Measurements from ENCODE around the gene DAPK2. TPM values are rescaled to one million over a fixed set of nuclear protein-coding genes. Genes with fewer than 3 reads are reported as not detected.
A peak's percentile ranks its signal among the peaks of the same experiment; 100 is the strongest.
"Not testable (repeated sequence)": the region's sequence is repeated elsewhere in the genome, so short reads cannot be mapped to it uniquely, and the experiment has no call there.

DAPK2 gene
- total and polyA plus RNA-seq, 8 donors, result 18.3 to 59.3 (median 24.2) TPM

DNA sequence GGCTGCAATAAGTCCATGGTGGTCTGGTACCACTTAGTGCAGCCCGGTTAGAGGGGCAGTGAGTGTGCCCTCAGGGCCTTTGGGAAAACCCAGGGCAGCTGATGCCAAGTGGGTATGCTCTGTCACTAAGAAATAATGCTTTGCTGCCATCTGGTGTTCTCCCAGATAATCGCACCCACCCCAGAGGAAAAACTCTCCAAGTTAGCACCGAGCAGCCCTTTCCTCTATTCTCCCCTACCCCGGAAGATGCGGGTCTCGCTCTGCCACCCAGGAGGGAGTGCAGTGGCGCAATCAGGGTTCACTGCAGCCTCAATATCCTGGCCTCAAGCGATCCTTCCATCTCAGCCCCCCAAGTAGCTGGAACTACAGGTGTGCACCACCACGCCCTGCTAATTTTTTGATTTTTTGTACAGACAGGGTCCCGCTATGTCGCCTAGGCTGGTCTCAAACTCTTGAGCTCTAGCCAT lies 21.3 kb upstream of the DAPK2 start:
- DNase-seq (peak in 2 of 4 donors; percentile 55 to 72), ATAC-seq (peak; percentile 83)
- H3K4me3 ChIP-seq, result no peak overlapping the region
- intact Hi-C loops (cut with DNase I), result no loop called here
- no peak overlapping the region for H3K27ac ChIP-seq
- TF ChIP-seq, protein P1, sequence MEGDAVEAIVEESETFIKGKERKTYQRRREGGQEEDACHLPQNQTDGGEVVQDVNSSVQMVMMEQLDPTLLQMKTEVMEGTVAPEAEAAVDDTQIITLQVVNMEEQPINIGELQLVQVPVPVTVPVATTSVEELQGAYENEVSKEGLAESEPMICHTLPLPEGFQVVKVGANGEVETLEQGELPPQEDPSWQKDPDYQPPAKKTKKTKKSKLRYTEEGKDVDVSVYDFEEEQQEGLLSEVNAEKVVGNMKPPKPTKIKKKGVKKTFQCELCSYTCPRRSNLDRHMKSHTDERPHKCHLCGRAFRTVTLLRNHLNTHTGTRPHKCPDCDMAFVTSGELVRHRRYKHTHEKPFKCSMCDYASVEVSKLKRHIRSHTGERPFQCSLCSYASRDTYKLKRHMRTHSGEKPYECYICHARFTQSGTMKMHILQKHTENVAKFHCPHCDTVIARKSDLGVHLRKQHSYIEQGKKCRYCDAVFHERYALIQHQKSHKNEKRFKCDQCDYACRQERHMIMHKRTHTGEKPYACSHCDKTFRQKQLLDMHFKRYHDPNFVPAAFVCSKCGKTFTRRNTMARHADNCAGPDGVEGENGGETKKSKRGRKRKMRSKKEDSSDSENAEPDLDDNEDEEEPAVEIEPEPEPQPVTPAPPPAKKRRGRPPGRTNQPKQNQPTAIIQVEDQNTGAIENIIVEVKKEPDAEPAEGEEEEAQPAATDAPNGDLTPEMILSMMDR (IDR thresholded peaks at IDR 0.05), result peak; percentile 82 to 88
- H3K9me3 ChIP-seq, result no peaks in the 10 kb centered on the region
- H3K36me3 ChIP-seq, result peaks cover 0 to 16% of the 10 kb centered on the region in 2 donors
- no peaks in the 10 kb centered on the region for H3K27me3 ChIP-seq
- H3K4me1 ChIP-seq, result peaks cover 17 to 46% of the 10 kb centered on the region in 2 donors

DNA sequence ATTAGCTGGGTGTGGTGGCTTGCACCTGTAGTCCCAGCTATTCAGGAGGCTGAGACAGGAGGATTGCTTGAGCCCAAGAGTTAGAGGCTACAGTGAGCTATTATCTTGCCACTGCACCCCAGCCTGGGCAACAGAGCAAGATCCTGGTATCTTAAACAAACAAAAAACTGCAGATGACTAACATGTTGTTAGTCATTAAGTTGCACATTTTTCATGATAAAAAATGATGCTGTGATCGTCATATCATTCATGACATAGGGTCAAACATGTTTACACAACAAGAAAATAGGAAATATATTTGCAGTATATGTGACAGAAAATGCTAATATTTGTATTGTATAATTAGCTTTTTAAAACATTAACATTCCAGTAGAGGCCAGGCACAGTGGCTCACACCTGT lies 20.2 kb upstream of the DAPK2 start:
- DNase-seq (no peak), ATAC-seq (no peak)
- no peak overlapping the region for H3K4me3 ChIP-seq
- no peak overlapping the region for H3K27ac ChIP-seq
- no peaks in the 10 kb centered on the region for H3K9me3 ChIP-seq
- intact Hi-C loops (cut with DNase I), result no loop called here
- H3K4me1 ChIP-seq, result peaks cover 6 to 34% of the 10 kb centered on the region in 2 donors
- H3K36me3 ChIP-seq, result peaks cover 0 to 5% of the 10 kb centered on the region in 2 donors
- TF ChIP-seq, protein P1 (IDR thresholded peaks at IDR 0.05), result no peak
- H3K27me3 ChIP-seq, result no peaks in the 10 kb centered on the region

DNA sequence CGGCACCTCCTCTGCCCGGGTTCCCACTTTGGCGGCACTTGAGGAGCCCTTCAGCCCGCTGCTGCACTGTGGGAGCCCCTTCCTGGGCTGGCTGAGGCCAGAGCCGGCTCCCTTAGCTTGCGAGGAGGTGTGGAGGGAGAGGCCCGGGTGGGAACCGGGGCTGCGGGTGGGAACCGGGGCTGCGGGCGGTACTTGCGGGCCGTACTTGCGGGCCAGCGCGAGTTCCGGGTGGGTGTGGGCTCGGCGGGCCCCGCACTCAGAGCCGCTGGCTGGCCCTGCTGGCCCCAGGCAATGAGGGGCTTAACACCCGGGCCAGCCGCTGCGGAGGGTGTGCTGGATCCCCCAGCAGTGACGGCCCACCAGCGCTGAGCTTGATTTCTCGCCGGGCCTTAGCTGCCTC lies 14.4 kb upstream of the DAPK2 start:
- Histone ChIP-seq H3K27me3 (no peaks in the 10 kb centered on the region), H3K9me3 (no peaks in the 10 kb centered on the region), H3K36me3 (no peaks in the 10 kb centered on the region), H3K4me1 (no peaks in the 10 kb centered on the region), H3K27ac (no peak overlapping the region), H3K4me3 (no peak overlapping the region)
- DNase-seq (no peak), ATAC-seq (no peak)
- intact Hi-C loops (cut with DNase I), result no loop called here
- TF ChIP-seq, protein P1 (IDR thresholded peaks at IDR 0.05), result no peak

DNA sequence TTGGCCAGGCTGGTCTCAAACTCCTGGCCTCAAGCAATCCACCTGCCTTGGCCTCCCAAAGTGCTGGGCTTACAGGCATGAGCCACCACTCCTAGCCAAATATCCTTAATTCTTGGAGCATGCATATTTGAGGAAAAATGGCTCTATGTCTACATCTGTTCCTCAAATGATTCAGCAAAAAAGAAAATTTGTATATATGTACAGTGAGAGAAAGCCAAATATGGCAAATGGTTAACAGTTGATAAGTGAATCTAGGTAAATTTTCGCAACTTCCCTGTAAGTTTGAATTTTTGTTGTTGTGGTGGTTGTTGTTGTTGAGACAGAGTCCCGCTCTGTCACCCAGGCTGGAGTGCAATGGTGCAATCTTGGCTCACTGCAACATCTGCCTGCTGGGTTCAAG lies 12.8 kb upstream of the DAPK2 start:
- DNase-seq; intact Hi-C loops (cut with DNase I); H3K9me3 ChIP-seq; ATAC-seq; H3K27me3 ChIP-seq; H3K4me1 ChIP-seq; H3K36me3 ChIP-seq; H3K4me3 ChIP-seq: not testable (repeated sequence)
- H3K27ac ChIP-seq, result peak overlapping the region in 1 of 2 donors; percentile 11

DNA sequence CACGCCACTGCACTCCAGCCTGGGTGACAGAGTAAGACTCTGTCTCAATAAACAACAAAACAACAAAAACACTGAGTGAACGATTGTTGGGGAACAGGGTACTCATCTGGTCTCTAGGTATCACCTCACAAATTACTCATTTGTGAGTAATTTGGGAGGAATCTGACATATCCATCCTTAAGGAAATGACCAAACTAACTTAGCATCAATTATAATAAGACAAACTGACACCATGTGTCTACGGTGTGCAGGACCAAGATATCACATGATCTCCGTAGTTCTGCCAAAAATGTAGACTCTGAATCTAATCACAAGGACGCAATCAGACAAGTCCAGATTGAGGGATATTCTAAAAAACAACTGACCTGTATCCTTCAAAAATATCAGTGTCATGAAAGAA lies 12.0 kb upstream of the DAPK2 start:
- intact Hi-C loops (cut with DNase I), result no loop called here
- H3K9me3 ChIP-seq, result no peaks in the 10 kb centered on the region
- TF ChIP-seq, protein P1 (IDR thresholded peaks at IDR 0.05), result no peak
- ATAC-seq (no peak), DNase-seq (no peak)
- no peaks in the 10 kb centered on the region for H3K27me3 ChIP-seq
- H3K36me3 ChIP-seq, result no peaks in the 10 kb centered on the region
- no peak overlapping the region for H3K4me3 ChIP-seq
- no peaks in the 10 kb centered on the region for H3K4me1 ChIP-seq
- no peak overlapping the region for H3K27ac ChIP-seq

DNA sequence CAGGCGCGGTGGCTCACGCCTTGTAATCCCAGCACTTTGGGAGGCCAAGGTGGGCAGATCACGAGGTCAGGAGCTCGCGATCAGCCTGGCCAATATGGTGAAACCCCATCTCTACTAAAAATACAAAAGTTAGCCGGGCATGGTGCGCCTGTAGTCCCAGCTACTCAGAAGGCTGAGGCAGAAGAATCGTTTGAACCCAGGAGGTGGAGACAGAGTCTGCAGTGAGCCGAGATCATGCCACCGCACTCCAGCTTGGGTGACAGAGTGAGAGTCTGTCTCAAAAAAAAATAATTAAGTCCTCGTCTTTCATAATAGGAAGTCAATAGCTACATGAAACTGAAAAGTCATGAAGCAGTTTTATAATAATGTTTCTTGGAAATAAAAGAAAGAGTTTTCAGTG lies 7.4 kb upstream of the DAPK2 start:
- H3K27me3 ChIP-seq; H3K9me3 ChIP-seq; H3K4me3 ChIP-seq; ATAC-seq; intact Hi-C loops (cut with DNase I); H3K36me3 ChIP-seq; H3K27ac ChIP-seq; DNase-seq: not testable (repeated sequence)
- peaks cover 0 to 24% of the 10 kb centered on the region in 2 donors for H3K4me1 ChIP-seq
